ENCODE measurements around the gene UGT1A8. TPM values are rescaled to one million over a fixed set of nuclear protein-coding genes. Genes with fewer than 3 reads are reported as not detected.

Gene UGT1A8
- total and polyA plus RNA-seq, 9 of the 15 experiments (the other 6 are each of a cell fraction or from before 2014, with no cell fraction given) = 0.04 TPM; not detected in 8

DNA sequence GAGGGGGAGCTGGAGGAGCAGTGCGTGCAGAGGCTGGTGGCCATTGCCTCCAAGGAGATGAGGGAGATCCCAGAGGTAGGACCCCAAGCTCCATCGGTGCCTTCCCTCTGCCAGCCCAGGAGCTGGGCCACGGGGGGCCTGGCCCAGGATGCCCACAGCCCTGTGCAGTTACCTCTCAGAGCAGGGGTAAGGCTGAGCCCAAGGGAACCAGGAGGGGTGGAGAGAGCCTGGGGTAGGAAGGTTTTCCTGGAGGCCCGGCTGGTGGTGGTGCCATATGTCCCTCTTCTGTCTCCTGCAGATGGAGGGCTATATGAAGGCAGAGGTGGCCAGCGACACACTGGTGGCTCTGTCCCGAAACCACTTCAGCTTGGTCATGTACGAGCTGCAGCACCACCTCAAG is 172.1 kb downstream of the UGT1A8 start:
- POLR2A ChIA-PET = no interaction called here
- Histone ChIP-seq H3K9me3 (replicated peaks; ENCODE audit: control insufficient read depth, insufficient read depth, low read depth, low read length) (no peaks in the 10 kb centered on the region), H3K79me2 (ENCODE audit: control insufficient read depth, insufficient read depth, low read length) (no peaks in the 10 kb centered on the region), H4K20me1 (replicated peaks; ENCODE audit: control insufficient read depth, insufficient read depth, low read length) (no peaks in the 10 kb centered on the region), H3K9ac (ENCODE audit: insufficient read depth in 1 of 2, low read depth in 2 of 2, low read length in 2 of 2) (no peak overlapping the region), H3K27ac (ENCODE audit: extremely low read depth, low read depth, low read length) (no peak overlapping the region), H3K36me3 (ENCODE audit: control insufficient read depth, insufficient read depth, low read length) (no peaks in the 10 kb centered on the region), H3K4me3 (no peak overlapping the region), H3K9me1 (ENCODE audit: control insufficient read depth, insufficient read depth, low read length) (no peaks in the 10 kb centered on the region), H3K4me1 (replicated peaks in 1 of 2; ENCODE audit: control insufficient read depth in 2 of 2, insufficient read depth in 2 of 2, low read length in 2 of 2) (no peaks in the 10 kb centered on the region; a peak in 1 of 5 replicates), H3K4me2 (ENCODE audit: insufficient read depth, low read length) (no peak overlapping the region), H2AFZ (ENCODE audit: low read depth, low read length) (no peak overlapping the region), H3K27me3 (ENCODE audit: control insufficient read depth in 2 of 2, insufficient read depth in 2 of 2, low read length in 2 of 2) (peaks cover 0 to 41% of the 10 kb centered on the region in 2 experiments; a peak in 2 of 5 replicates)
- in situ Hi-C loops (cut with MboI) (no loop called here), intact Hi-C loops (cut with micrococcal nuclease) (no loop called here)
- TF ChIP-seq ZNF165 (CRISPR knock-in tag; IDR thresholded peaks at IDR 0.05; ENCODE audit: borderline replicate concordance) = no peak
- TF ChIP-seq, protein P1, sequence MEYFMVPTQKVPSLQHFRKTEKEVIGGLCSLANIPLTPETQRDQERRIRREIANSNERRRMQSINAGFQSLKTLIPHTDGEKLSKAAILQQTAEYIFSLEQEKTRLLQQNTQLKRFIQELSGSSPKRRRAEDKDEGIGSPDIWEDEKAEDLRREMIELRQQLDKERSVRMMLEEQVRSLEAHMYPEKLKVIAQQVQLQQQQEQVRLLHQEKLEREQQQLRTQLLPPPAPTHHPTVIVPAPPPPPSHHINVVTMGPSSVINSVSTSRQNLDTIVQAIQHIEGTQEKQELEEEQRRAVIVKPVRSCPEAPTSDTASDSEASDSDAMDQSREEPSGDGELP (CRISPR knock-in tag; IDR thresholded peaks at IDR 0.05; ENCODE audit: borderline replicate concordance) = no peak
- TF ChIP-seq ZNF445 (CRISPR knock-in tag; IDR thresholded peaks at IDR 0.05; ENCODE audit: low read depth) = no peak
- TF ChIP-seq RBM14 (IDR thresholded peaks at IDR 0.05; ENCODE audit: borderline replicate concordance, insufficient read depth, low read depth, low read length) = no peak
- no peak for TF ChIP-seq TEAD4 (IDR thresholded peaks at IDR 0.05; ENCODE audit: low read length)
- TF ChIP-seq TEAD4 (CRISPR knock-in tag; IDR thresholded peaks at IDR 0.05; ENCODE audit: borderline replicate concordance) = no peak
- TF ChIP-seq NCOA6 (IDR thresholded peaks at IDR 0.05) = no peak
- TF ChIP-seq COPS2 (conservative IDR thresholded peaks at IDR 0.05) = no peak
- TF ChIP-seq SAFB2 (IDR thresholded peaks at IDR 0.05; ENCODE audit: borderline replicate concordance, low read depth, low read length, severe bottlenecking) = no peak
- no peak for TF ChIP-seq CBX5 (IDR thresholded peaks at IDR 0.05; ENCODE audit: borderline replicate concordance, low read depth)
- no peak for TF ChIP-seq PTBP1 (IDR thresholded peaks at IDR 0.05; ENCODE audit: low read depth, low read length)
- TF ChIP-seq NFATC3 (IDR thresholded peaks at IDR 0.05) = no peak
- TF ChIP-seq RBM25 (IDR thresholded peaks at IDR 0.05; ENCODE audit: low read depth, low read length, severe bottlenecking) = no peak
- no peak for TF ChIP-seq CTBP1 (IDR thresholded peaks at IDR 0.05; ENCODE audit: borderline replicate concordance)
- TF ChIP-seq, protein P2, sequence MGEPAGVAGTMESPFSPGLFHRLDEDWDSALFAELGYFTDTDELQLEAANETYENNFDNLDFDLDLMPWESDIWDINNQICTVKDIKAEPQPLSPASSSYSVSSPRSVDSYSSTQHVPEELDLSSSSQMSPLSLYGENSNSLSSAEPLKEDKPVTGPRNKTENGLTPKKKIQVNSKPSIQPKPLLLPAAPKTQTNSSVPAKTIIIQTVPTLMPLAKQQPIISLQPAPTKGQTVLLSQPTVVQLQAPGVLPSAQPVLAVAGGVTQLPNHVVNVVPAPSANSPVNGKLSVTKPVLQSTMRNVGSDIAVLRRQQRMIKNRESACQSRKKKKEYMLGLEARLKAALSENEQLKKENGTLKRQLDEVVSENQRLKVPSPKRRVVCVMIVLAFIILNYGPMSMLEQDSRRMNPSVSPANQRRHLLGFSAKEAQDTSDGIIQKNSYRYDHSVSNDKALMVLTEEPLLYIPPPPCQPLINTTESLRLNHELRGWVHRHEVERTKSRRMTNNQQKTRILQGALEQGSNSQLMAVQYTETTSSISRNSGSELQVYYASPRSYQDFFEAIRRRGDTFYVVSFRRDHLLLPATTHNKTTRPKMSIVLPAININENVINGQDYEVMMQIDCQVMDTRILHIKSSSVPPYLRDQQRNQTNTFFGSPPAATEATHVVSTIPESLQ (CRISPR knock-in tag; IDR thresholded peaks at IDR 0.05) = no peak
- no peak for TF ChIP-seq ZNF561 (CRISPR knock-in tag; conservative IDR thresholded peaks at IDR 0.05)
- TF ChIP-seq NONO (IDR thresholded peaks at IDR 0.05; ENCODE audit: low read depth in 2 of 2, low read length in 1 of 2) = no peak
- no peak for TF ChIP-seq GTF2F1 (IDR thresholded peaks at IDR 0.05; ENCODE audit: low read depth, low read length)
- TF ChIP-seq ZNF232 (CRISPR knock-in tag; IDR thresholded peaks at IDR 0.05) = no peak
- TF ChIP-seq, protein P3, sequence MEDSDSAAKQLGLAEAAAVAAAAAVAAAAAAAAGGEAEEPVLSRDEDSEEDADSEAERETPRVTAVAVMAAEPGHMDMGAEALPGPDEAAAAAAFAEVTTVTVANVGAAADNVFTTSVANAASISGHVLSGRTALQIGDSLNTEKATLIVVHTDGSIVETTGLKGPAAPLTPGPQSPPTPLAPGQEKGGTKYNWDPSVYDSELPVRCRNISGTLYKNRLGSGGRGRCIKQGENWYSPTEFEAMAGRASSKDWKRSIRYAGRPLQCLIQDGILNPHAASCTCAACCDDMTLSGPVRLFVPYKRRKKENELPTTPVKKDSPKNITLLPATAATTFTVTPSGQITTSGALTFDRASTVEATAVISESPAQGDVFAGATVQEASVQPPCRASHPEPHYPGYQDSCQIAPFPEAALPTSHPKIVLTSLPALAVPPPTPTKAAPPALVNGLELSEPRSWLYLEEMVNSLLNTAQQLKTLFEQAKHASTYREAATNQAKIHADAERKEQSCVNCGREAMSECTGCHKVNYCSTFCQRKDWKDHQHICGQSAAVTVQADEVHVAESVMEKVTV (CRISPR knock-in tag; IDR thresholded peaks at IDR 0.05) = no peak
- FAIRE-seq = no peak
- CTCF ChIA-PET (ENCODE audit: low intra/inter-chr PET ratio) = no interaction called here
- no peak for ATAC-seq
- WGBS (ENCODE audit: insufficient coverage, low coverage, missing lambda C conversion rate) = 0% methylated on average over 4 of the region's 7 CpGs
- DNase-seq (ENCODE audit: extremely low read depth in 1 of 4, low spot score in 3 of 4) = no peak
- BruUV-seq (replicated peaks) = no TSS peak
